ENCODE results near the gene SPRR4.

GRCh38 chr1:152954436-152954835 lies 16.0 kb upstream of the SPRR4 start:
- TF ChIP-seq CTCF (IDR thresholded peaks at IDR 0.05), result no peak
- no peak for TF ChIP-seq EP300 (IDR thresholded peaks at IDR 0.05)

Data from stomach (tissue), 4 donors.